ENCODE results near the gene TMEM154. TPM values are rescaled to one million over a fixed set of nuclear protein-coding genes. Genes with fewer than 3 reads are reported as not detected.

The TMEM154 gene
- total RNA-seq, 4 donors from 2014 or later: 41.2 to 83.1 (median 60.5) TPM

- peaks cover 0 to 12% (median 0%) of the 10 kb centered on the region in 3 donors for H3K4me1 ChIP-seq
- no peaks in the 10 kb centered on the region for H3K27me3 ChIP-seq
- H3K9me3 ChIP-seq: no peaks in the 10 kb centered on the region
- no peak overlapping the region for H3K4me3 ChIP-seq
- DNase-seq: no peak
- intact Hi-C loops (cut with DNase I): no loop called here
- no peaks in the 10 kb centered on the region for H3K36me3 ChIP-seq
- no peak for TF ChIP-seq CTCF (IDR thresholded peaks at IDR 0.05)
- no peak for TF ChIP-seq POLR2A (IDR thresholded peaks at IDR 0.05)
- no peak overlapping the region for H3K27ac ChIP-seq
These were observed 58.9 kb downstream of the TMEM154 start for GRCh38 chr4:152620915-152621314.

DNA sequence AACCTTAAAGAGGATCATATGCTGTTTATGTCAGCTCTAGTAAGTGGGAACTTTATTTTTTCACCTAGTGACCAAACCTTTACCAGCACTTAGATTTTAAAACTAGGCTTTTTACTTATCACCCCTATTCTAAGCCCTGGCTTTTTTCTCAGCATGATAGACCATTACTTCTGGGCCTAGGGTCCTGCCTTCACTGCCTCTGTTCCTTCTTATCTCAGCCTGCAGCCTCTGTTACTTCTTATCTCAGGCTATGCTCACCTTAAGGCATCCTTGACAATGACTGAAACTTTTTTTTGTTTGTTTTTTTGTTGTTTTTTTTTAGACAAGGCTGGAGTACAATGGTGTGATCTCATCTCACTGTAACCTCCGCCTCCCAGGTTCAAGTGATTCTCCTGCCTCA is 59.6 kb downstream of the TMEM154 start:
- WGBS, 2 donors: 80 to 89% methylated on average over 1 of the region's 1 CpG
- no peaks in the 10 kb centered on the region for H3K36me3 ChIP-seq
- H3K4me1 ChIP-seq: peaks cover 0 to 12% (median 0%) of the 10 kb centered on the region in 3 donors
- intact Hi-C loops (cut with DNase I): no loop called here
- H3K4me3 ChIP-seq: no peak overlapping the region
- no peak overlapping the region for H3K27ac ChIP-seq
- DNase-seq: no peak
- no peaks in the 10 kb centered on the region for H3K27me3 ChIP-seq
- TF ChIP-seq POLR2A (IDR thresholded peaks at IDR 0.05) (no peak), CTCF (IDR thresholded peaks at IDR 0.05) (no peak)
- no peaks in the 10 kb centered on the region for H3K9me3 ChIP-seq

DNA sequence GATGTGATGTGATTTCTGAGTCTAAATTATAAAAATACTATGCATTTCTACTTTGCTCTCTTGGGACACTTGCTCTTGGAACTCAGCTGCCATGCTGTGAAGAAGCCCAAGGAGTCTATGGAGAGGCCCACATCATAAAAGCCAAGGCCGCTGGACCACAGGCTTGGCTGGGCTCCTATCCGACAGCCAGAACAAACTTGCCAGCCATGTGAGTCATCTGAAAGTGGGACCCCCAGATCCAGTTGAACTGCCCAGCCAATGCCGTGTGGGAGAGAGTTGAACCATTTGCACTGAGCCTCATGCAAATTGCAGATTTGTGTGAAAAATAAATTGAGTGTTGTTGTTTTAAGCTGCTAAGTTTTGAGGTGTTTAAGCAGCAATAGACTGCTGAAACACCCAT is 60.2 kb downstream of the TMEM154 start:
- 94 to 100% methylated on average over 1 to 3 of the region's 3 CpGs for WGBS, 2 donors
- intact Hi-C loops (cut with DNase I): no loop called here
- H3K27ac ChIP-seq: no peak overlapping the region
- peaks cover 0 to 15% (median 0%) of the 10 kb centered on the region in 3 donors for H3K4me1 ChIP-seq
- H3K9me3 ChIP-seq: no peaks in the 10 kb centered on the region
- no peaks in the 10 kb centered on the region for H3K27me3 ChIP-seq
- H3K4me3 ChIP-seq: no peak overlapping the region
- H3K36me3 ChIP-seq: no peaks in the 10 kb centered on the region
- no peak for DNase-seq
- no peak for TF ChIP-seq CTCF (IDR thresholded peaks at IDR 0.05)
- TF ChIP-seq POLR2A (IDR thresholded peaks at IDR 0.05): no peak

DNA sequence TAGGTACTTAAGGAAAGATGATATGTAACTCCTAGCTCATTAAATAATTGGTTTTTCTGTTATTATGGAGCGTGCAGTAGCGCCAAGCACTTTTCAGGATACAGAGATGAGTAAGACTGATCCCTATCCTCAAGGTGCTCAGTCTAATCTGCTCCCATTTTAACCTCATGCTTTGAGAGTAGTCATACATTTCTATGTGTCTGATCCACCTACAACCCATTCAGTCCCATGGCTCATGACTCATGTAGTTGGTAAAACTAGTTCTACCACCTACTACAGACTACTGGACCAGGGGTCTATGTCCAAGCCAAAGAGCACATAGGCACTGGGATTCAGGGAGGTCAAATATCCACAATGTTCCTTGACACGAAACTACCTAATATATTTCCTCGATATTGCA is 60.8 kb downstream of the TMEM154 start:
- Histone ChIP-seq H3K9me3 (no peaks in the 10 kb centered on the region), H3K4me3 (no peak overlapping the region), H3K27ac (no peak overlapping the region), H3K4me1 (peaks cover 0 to 21% (median 0%) of the 10 kb centered on the region in 3 donors), H3K27me3 (no peaks in the 10 kb centered on the region), H3K36me3 (no peaks in the 10 kb centered on the region)
- DNase-seq: no peak
- no peak for TF ChIP-seq CTCF (IDR thresholded peaks at IDR 0.05)
- TF ChIP-seq POLR2A (IDR thresholded peaks at IDR 0.05): no peak
- intact Hi-C loops (cut with DNase I): no loop called here
- WGBS, 2 donors: 68 to 73% methylated on average over 4 of the region's 4 CpGs

DNA sequence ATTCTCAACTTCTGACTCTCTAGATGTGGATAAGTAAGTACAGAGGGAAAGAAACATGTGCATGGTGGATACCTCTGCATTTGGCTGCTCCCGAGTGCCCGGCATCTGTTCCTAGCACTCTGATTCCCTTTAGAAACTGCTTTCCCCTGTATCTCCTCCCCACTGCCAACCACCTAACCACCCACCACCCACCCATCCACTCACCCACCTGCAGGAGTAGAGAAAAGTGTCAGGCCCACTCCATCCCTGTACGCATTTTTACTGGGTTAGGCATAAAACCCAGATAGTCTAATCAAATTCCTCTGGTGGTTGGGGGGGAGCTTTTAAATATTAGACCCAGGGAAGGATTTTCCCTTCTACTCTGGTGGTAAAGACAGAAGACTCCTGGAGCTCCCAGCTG is 63.0 kb downstream of the TMEM154 start:
- no peaks in the 10 kb centered on the region for H3K36me3 ChIP-seq
- TF ChIP-seq CTCF (IDR thresholded peaks at IDR 0.05): no peak
- no peak for TF ChIP-seq POLR2A (IDR thresholded peaks at IDR 0.05)
- intact Hi-C loops (cut with DNase I): no loop called here

More for the DNA sequence above, 63.0 kb downstream of the TMEM154 start:
- Histone ChIP-seq H3K4me1 (peaks cover 0 to 26% (median 0%) of the 10 kb centered on the region in 3 donors), H3K27me3 (no peaks in the 10 kb centered on the region), H3K9me3 (no peaks in the 10 kb centered on the region), H3K27ac (no peak overlapping the region), H3K4me3 (no peak overlapping the region)
- no peak for DNase-seq
- 84 to 98% methylated on average over 3 of the region's 3 CpGs for WGBS, 2 donors

Data from esophagus squamous epithelium (tissue), 5 donors.